PC-3 (cell line): ENCODE results near the gene AP3B1. TPM values are rescaled to one million over a fixed set of nuclear protein-coding genes. Genes with fewer than 3 reads are reported as not detected.

Experiments
- ATAC-seq: fragments of 200-7000 bp; cut with Tn5 transposase; 2 replicates; pipeline ENCODE4 v1.9.1; 2020; ENCODE audit warnings: mild to moderate bottlenecking, moderate library complexity
- BruUV-seq: library from RNA; stranded (reverse); fragments of 400-500 nt; replicated peaks from 2 replicates; lab custom pipeline; 2021; lab: Mats Ljungman, UMichigan
- CTCF ChIA-PET: fragments of 300-600 bp; sonication (Branson Sonifier 250); formaldehyde crosslinking; loops from one replicate; lab custom pipeline; 2022; ENCODE audit warnings: antibody characterized with exemption; lab: Charles Lee
- POLR2A ChIA-PET: fragments of 300-600 bp; sonication (Branson Sonifier 250); formaldehyde crosslinking; loops from one replicate; lab custom pipeline; 2022; ENCODE audit warnings: antibody characterized with exemption; ENCODE audit not compliant: unreplicated experiment; lab: Charles Lee
- DNase-seq: peaks from one replicate; pipeline ENCODE4 v3.0.0-alpha.2; 2015
- H2AFZ ChIP-seq: fragments of 300-600 bp; sonication (generic); 2 replicates; pipeline ENCODE4 v1.6.0; 2016; ENCODE audit warnings: antibody characterized with exemption, low read length
- H3F3A ChIP-seq: fragments of 300-600 bp; sonication (generic); one replicate; pipeline ENCODE4 v1.6.0; 2017; ENCODE audit warnings: antibody characterized with exemption, low read length, control low read depth, mild to moderate bottlenecking; ENCODE audit not compliant: unreplicated experiment
- H3K27ac ChIP-seq: fragments of 300-600 bp; sonication (generic); 2 replicates; pipeline ENCODE4 v1.5.1; 2016; ENCODE audit warnings: mild to moderate bottlenecking, low read length
- H3K27me3 ChIP-seq: fragments of 300-600 bp; sonication (generic); 2 replicates; pipeline ENCODE4 v1.6.1; 2016; ENCODE audit warnings: low read length, mixed read lengths
- H3K36me3 ChIP-seq: fragments of 300-600 bp; sonication (generic); 2 replicates; pipeline ENCODE4 v1.6.1; 2016; ENCODE audit warnings: low read depth, mixed run types, low read length, mixed read lengths
- H3K4me1 ChIP-seq: fragments of 300-600 bp; sonication (generic); 2 replicates; pipeline ENCODE4 v1.5.1; 2016; ENCODE audit warnings: low read length; ENCODE audit not compliant: insufficient read depth
- H3K4me2 ChIP-seq: fragments of 300-600 bp; sonication (generic); 2 replicates; pipeline ENCODE4 v1.6.0; 2016; ENCODE audit warnings: low read length
- H3K4me3 ChIP-seq: fragments of 300-600 bp; sonication (generic); 2 replicates; pipeline ENCODE4 v1.5.1; 2016; ENCODE audit warnings: mild to moderate bottlenecking, low read length, mixed read lengths
- H3K79me2 ChIP-seq: fragments of 300-600 bp; sonication (generic); 2 replicates; pipeline ENCODE4 v1.6.1; 2017; ENCODE audit warnings: low read length, mixed read lengths
- H3K9ac ChIP-seq: fragments of 300-600 bp; sonication (generic); 2 replicates; pipeline ENCODE4 v1.6.0; 2016; ENCODE audit warnings: mild to moderate bottlenecking, low read length
- H3K9me2 ChIP-seq: fragments of 300-600 bp; sonication (generic); replicated peaks from 2 replicates; pipeline ENCODE4 v1.6.1; 2016; ENCODE audit warnings: mixed run types, low read length, mixed read lengths
- H3K9me3 ChIP-seq: fragments of 300-600 bp; sonication (generic); 2 replicates; pipeline ENCODE4 v1.6.1; 2016; ENCODE audit warnings: low read length, mixed read lengths
- H4K20me1 ChIP-seq: fragments of 300-600 bp; sonication (generic); 2 replicates; pipeline ENCODE4 v1.6.1; 2016; ENCODE audit warnings: low read length, mixed read lengths
- CTCF ChIP-seq: fragments of 300-600 bp; sonication (generic); conservative IDR thresholded peaks from 2 replicates; pipeline ENCODE4 v1.5.1; 2017; ENCODE audit warnings: antibody characterized with exemption, low read depth, mild to moderate bottlenecking, low read length
- EZH2 ChIP-seq: fragments of 300-600 bp; sonication (generic); IDR thresholded peaks from one replicate; pipeline ENCODE4 v1.6.1; 2017; ENCODE audit warnings: antibody characterized with exemption, mild to moderate bottlenecking, low read length; ENCODE audit not compliant: unreplicated experiment
- EZH2phosphoT487 ChIP-seq: fragments of 300-600 bp; sonication (generic); IDR thresholded peaks from 2 replicates; pipeline ENCODE4 v1.6.1; 2018; ENCODE audit warnings: mild to moderate bottlenecking, antibody characterized with exemption, low read length, borderline replicate concordance
- intact Hi-C: fragments of 100-400 bp; cut with micrococcal nuclease; formaldehyde crosslinking; loops from 2 replicates; pipeline ENCODE4 v1.9.0; 2023
- total RNA-seq: library from RNA; depleted of rRNA; stranded (reverse); fragments of >200 nt; gene quantifications from 2 replicates; pipeline ENCODE4 v1.2.3, GENCODE V29; 2014

The AP3B1 gene
- total RNA-seq, 1 experiment from 2014 or later: 25.7 TPM

DNA sequence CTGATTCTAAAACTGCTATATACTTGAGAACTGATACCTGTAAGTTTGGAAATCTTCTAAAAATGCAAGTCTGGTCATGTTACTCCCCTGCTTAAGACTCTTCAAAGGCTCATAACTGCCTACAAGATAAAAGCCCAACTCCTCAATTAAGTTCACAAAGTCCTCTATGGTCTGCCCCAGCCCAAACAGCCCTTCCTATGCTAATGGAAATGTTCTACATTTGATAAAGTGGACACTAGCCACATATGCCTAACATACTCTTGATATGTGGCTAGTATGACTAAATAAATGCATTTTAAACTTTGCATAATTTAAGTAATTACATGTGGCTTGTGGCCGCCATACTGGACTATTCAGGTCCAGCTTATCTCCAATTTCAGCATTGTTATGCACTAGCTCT lies 204.5 kb downstream of the AP3B1 start:
- ATAC-seq (no peak), DNase-seq (no peak)
- no peak overlapping the region for H3K4me2 ChIP-seq
- H4K20me1 ChIP-seq: no peaks in the 10 kb centered on the region
- no peaks in the 10 kb centered on the region for H3K79me2 ChIP-seq
- H3K9me3 ChIP-seq: no peaks in the 10 kb centered on the region
- H3K9me2 ChIP-seq: no peaks in the 10 kb centered on the region
- intact Hi-C loops: no loop called here
- H3K36me3 ChIP-seq: no peaks in the 10 kb centered on the region
- H3K27ac ChIP-seq: no peak overlapping the region
- BruUV-seq: no TSS peak
- H3K27me3 ChIP-seq: no peaks in the 10 kb centered on the region
- H3K4me1 ChIP-seq: no peaks in the 10 kb centered on the region
- ChIA-PET POLR2A (no interaction called here), CTCF (no interaction called here)
- H3K4me3 ChIP-seq: no peak overlapping the region
- no peak overlapping the region for H3K9ac ChIP-seq
- H2AFZ ChIP-seq: no peak overlapping the region
- TF ChIP-seq EZH2 (no peak), CTCF (no peak), EZH2phosphoT487 (no peak)
- H3F3A ChIP-seq: no peaks in the 10 kb centered on the region

GRCh38 chr5:78078858-78079257 lies 215.6 kb downstream of the AP3B1 start:
- no peak overlapping the region for H3K27ac ChIP-seq
- H3K9me3 ChIP-seq: no peaks in the 10 kb centered on the region
- intact Hi-C loops: no loop called here
- TF ChIP-seq CTCF (no peak), EZH2phosphoT487 (no peak), EZH2 (no peak)
- ATAC-seq (no peak), DNase-seq (no peak)
- H3K9ac ChIP-seq: no peak overlapping the region
- ChIA-PET CTCF (no interaction called here), POLR2A (no interaction called here)
- no peaks in the 10 kb centered on the region for H3K4me1 ChIP-seq
- H3K27me3 ChIP-seq: no peaks in the 10 kb centered on the region
- no peaks in the 10 kb centered on the region for H3K9me2 ChIP-seq
- H3K4me2 ChIP-seq: no peak overlapping the region
- no TSS peak for BruUV-seq
- no peak overlapping the region for H2AFZ ChIP-seq
- H3K79me2 ChIP-seq: no peaks in the 10 kb centered on the region
- no peak overlapping the region for H3K4me3 ChIP-seq
- H4K20me1 ChIP-seq: no peaks in the 10 kb centered on the region
- no peaks in the 10 kb centered on the region for H3K36me3 ChIP-seq
- H3F3A ChIP-seq: no peaks in the 10 kb centered on the region

DNA sequence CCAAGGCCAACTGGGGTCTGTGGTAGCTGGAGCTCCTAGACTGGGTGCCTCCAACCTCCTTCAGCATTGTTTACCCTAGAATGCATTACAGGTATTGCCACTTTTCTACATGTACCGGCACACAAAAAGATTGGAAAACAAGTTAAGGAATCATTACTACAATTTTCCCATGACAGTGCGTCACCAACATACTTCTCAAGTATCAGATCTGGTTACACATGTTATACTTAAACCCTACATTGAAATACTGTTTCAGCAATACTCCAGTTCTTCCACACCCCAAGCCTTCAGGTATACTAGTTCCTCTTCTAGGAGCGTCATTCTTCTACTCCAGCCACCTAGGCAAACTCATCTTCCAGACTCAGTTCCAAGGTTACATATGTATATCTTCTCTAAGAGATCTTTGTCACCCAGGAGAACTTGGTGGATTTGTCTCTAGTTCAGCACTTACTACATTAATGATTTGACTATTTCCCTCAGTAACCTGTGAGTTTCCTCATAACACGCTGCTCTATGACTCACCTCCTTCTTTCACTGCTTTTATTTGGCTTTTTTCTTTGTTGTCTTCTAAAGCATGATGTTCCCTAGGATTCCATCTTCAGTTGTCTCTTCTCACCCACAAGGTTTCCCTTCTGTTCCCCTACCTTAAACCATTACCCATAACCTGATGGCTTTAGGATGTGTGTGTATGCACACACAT lies 217.0 kb downstream of the AP3B1 start:
- Histone ChIP-seq H3K4me1 (no peaks in the 10 kb centered on the region), H3K36me3 (no peaks in the 10 kb centered on the region), H3K4me3 (no peak overlapping the region), H3K27ac (no peak overlapping the region), H3K4me2 (no peak overlapping the region), H4K20me1 (no peaks in the 10 kb centered on the region), H3K9ac (no peak overlapping the region), H3K27me3 (no peaks in the 10 kb centered on the region), H3F3A (no peaks in the 10 kb centered on the region), H3K9me3 (no peaks in the 10 kb centered on the region), H3K79me2 (no peaks in the 10 kb centered on the region), H3K9me2 (no peaks in the 10 kb centered on the region), H2AFZ (no peak overlapping the region)
- TF ChIP-seq EZH2phosphoT487 (no peak), EZH2 (no peak), CTCF (no peak)
- BruUV-seq: no TSS peak
- ChIA-PET POLR2A (no interaction called here), CTCF (no interaction called here)
- DNase-seq (no peak), ATAC-seq (no peak; the same call in 1 of the 2 replicates)
- intact Hi-C loops: no loop called here
